Suppressor macrophage (primary cell): ENCODE measurements around the gene MESD.
"Not testable (repeated sequence)": the region's sequence is repeated elsewhere in the genome, so short reads cannot be mapped to it uniquely, and the experiment has no call there.

Source experiments
- DNase-seq, 4 experiments: peaks; one replicate each; pipeline ENCODE4 v3.0.0-alpha.2; 2020 to 2022

Gene MESD

DNA sequence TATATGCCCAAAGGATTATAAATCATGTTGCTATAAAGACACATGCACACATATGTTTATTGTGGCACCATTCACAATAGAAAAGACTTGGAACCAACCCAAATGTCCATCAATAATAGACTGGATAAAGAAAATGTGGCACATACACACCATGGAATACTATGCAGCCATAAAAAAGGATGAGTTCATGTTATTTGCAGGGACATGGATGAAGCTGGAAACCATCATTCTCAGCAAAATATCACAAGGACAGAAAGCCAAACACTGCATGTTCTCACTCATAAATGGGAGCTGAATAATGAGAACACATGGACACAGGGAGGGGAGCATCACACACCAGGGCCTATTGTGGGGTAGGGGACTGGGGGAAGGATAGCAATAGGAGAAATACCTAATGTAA lies 24.2 kb downstream of the MESD start:
- not testable (repeated sequence) for DNase-seq

GRCh38 chr15:80958818-80959495 lies 30.7 kb downstream of the MESD start:
- no peak for DNase-seq

DNA sequence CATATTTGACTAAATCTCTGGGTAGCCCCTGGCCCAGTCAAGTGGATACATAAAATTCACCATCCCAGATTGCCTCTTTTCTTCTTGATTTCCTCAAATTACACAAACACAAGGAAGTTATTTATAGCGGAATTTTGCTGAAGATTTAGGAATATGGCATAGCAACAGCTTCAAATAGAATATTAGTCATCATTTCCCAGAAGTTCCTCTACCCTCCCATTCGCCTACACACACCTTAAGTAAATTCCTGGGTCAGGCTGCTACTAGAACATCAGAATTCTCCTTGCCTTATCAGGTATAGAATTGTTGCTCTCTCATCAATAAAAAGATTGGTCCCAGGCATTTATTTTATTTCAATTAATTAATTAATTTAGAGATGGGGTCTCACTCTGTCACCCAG lies 31.6 kb downstream of the MESD start:
- no peak for DNase-seq

DNA sequence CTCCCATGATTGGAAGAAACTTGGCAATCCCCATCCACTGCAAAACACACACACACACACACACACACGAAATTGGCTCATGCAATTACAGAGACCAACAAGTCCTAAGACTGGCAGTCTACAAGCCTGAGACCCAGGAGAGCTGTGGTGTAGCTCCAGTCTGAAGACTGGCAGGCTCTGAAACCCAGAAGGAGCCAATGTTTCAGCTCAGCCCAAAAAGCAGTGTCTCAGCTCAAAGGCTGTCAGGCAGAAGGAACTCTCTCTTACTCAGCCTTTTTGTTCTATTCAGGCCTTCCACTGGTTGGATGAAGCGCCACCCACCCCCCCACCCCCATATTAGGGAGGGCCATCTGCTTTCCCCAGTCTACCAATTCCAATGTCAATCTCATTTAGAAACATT lies 32.1 kb downstream of the MESD start:
- DNase-seq, result peak in 3 of 4 experiments; percentile 20 to 33 (median 32)

- peak; percentile 70 to 89 (median 78) for DNase-seq
These were observed 33.8 kb downstream of the MESD start for GRCh38 chr15:80955571-80956452.

DNA sequence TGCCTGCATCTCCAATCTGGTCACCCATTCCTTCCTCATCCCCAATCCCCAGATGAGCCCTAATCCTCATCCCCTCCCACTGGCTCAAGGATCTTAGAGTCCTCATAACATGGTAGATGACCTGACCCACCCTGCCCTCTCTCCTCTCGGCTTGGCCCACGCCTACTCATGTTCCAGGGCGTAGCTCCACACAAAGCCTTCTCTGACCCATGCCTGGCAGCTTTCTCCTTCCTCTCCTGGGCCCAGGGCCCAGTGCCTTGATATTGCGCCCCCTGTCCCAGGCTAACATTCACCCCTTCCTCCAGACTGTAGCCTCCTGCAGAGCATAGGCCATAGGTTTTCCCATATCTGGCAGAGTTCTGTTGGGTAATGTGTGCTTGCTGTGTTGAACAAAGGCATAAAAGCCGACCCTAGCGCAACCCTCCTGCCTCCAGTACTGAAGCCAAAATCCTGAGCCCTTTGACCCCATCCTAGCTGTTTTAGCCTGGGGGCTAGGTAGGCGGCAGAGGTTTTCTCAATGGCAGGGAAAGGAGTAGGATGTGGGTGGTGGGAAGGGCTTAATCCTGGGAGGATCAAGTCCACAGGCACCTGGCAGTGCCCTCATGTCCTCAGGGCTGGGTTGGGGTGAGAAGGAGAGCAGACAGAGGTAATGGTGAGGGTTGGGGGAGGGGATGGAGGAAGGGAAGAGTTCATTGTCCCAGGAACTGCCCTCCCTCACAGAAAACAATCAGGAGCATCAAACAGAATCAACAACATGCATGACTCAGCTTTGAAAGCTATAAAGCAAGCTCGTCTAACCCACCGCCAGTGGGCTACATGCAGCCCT lies 35.5 kb downstream of the MESD start:
- DNase-seq, result no peak

- no peak for DNase-seq
These were observed 36.3 kb downstream of the MESD start for GRCh38 chr15:80953001-80953952.

- no peak for DNase-seq
These were observed 37.7 kb downstream of the MESD start for GRCh38 chr15:80951941-80952340.

DNA sequence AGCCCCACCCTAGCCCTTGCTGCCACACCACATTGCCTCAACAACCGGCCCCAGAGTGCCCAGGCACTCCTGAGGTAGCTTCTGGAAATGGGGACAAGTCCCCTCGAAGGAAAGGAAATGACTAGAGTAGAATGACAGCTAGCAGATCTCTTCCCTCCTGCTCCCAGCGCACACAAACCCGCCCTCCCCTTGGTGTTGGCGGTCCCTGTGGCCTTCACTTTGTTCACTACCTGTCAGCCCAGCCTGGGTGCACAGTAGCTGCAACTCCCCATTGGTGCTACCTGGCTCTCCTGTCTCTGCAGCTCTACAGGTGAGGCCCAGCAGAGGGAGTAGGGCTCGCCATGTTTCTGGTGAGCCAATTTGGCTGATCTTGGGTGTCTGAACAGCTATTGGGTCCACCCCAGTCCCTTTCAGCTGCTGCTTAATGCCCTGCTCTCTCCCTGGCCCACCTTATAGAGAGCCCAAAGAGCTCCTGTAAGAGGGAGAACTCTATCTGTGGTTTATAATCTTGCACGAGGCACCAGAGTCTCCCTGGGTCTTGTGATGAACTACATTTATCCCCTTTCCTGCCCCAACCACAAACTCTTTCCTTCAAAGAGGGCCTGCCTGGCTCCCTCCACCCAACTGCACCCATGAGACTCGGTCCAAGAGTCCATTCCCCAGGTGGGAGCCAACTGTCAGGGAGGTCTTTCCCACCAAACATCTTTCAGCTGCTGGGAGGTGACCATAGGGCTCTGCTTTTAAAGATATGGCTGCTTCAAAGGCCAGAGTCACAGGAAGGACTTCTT lies 39.1 kb downstream of the MESD start:
- no peak for DNase-seq

DNA sequence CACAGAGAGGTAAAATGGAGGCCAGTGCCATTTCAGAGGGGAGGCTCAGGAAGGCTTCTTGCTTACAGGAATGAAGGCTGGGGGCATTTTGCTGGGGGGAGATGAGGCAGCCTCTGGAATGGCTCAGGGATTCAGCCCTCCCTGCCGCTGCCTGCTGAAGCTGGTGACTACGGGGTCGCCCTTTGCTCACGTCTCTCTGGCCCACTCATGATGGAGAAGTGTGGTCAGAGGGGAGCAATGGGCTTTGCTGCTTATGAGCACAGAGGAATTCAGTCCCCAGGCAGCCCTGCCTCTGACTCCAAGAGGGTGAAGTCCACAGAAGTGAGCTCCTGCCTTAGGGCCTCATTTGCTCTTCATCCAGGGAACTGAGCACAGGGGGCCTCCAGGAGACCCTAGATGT lies 39.9 kb downstream of the MESD start:
- no peak for DNase-seq

- DNase-seq, result no peak
These were observed 40.8 kb downstream of the MESD start for GRCh38 chr15:80948651-80949292.

DNA sequence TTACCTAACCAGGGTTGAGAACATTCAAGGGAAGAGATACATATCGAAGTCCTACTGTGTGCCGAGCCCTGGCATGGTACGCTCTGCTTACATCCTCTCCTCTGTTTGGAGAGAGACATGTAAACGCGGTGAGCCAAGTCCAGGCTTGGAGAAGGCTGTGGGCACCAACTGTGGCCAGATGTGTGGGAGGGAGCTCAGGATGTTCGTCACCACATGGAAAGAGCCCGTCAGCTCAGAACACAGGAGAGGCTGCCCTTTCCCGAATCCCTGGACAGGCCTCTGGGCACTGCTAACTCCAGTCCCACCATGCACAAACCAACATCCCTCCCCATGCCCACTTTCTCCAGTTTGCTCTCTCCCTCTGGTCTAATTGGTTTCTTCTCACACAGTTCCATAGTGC lies 43.0 kb downstream of the MESD start:
- no peak for DNase-seq

- DNase-seq, result no peak
These were observed 44.0 kb downstream of the MESD start for GRCh38 chr15:80945605-80946004.

GRCh38 chr15:80944818-80945217 lies 44.8 kb downstream of the MESD start:
- DNase-seq, result no peak

- no peak for DNase-seq
These were observed 46.7 kb downstream of the MESD start for GRCh38 chr15:80942746-80943565.

DNA sequence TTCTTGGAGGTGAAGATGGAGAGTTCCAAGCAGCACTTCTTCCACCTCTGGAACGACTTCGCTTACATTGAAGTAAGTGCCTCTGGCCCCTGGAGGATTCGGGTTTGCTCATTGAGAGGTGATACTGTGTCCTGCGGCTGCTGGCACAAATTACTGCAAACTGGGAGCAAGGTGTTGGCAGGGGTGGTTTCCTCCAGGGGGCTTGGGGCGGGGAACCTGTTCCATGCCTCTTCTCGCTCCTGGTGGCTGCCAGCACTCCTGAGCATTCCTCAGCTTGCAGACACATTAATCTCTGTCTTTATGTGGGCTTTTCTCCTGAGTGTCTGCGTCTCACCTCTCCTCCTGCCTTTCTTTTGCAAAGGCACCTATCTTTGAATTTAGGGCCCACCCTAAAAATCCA lies 47.4 kb downstream of the MESD start:
- no peak for DNase-seq

GRCh38 chr15:80940851-80941250 lies 48.8 kb downstream of the MESD start:
- no peak for DNase-seq

DNA sequence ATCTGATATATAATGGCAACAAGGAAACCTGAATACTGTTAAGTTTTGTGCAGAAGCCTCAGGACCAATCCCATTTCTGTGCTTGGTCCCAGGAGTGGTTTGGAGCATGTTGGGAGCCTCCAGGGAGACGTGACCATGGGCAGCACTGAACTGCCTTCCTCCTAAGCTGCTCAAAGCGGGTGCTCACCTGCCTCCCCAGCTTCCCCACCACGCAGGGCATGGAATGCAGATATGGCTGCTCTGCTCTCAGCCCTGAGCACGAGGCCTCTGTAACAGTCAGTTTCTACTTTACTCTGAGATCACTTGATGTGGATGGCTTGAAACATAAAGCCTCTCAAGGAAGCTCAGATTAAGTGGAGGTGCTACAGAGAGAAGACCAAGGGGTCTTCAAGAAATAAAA lies 49.3 kb downstream of the MESD start:
- DNase-seq, result no peak

DNA sequence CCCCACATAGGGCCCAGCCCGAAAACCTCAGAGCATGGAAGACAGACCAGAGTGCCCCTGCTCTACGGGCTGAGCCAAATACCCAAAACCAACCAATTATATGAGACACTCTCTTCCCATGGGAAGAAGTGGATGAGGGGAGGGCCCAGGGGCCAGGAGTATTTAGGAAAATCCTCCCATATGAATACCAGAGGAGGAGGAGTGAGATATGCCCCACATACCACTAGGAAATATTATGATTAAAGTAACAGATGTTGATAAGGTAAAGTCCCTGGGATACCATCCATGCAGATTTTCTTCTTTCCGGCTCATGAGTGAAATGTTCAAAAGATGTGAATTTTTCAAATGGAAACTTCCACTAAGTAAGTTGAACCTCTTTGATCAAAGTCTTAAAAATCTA lies 50.4 kb downstream of the MESD start:
- DNase-seq, result no peak

DNA sequence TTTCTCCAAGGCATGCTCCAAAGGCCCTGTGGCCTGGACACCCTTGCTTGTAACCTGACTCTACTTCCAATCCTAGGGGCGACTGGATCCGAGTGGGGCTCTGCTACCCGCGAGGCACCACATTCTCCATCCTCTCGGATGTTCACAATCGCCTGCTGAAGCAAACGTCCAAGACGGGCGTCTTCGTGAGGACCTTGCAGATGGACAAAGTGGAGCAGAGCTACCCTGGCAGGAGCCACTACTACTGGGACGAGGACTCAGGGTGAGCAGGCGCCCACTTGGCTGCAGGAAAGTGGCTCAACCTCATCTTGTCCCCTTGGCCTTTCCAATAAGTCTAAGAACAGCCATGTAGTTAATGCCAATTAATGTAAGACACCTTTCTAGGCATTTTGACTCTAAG lies 51.9 kb downstream of the MESD start:
- no peak for DNase-seq
